Activated naive CD8-positive, alpha-beta T cell treated with anti-CD3 and anti-CD28 coated beads, Interleukin-2, amount 50 U/mL, for 24 hours (primary cell): ENCODE measurements around the gene TMEM178B.
A peak's percentile ranks its signal among the peaks of the same experiment; 100 is the strongest.

Experiments used
- ATAC-seq: fragments of 150-1000 bp; cut with Tn5 transposase; one replicate; pipeline ENCODE4 v1.10.0; 2021
- DNase-seq: peaks from one replicate; pipeline ENCODE4 v3.0.0; 2021
- H3K27ac Mint-ChIP-seq: one replicate; pipeline ENCODE4 v1.8.0; 2021; ENCODE audit warnings: mild to moderate bottlenecking, mixed read lengths
- H3K27me3 Mint-ChIP-seq: one replicate; pipeline ENCODE4 v1.8.0; 2021; ENCODE audit warnings: mixed read lengths
- H3K36me3 Mint-ChIP-seq: one replicate; pipeline ENCODE4 v1.8.0; 2021; ENCODE audit warnings: low read depth, mixed read lengths
- H3K4me1 Mint-ChIP-seq: one replicate; pipeline ENCODE4 v1.8.0; 2021; ENCODE audit warnings: mixed read lengths
- H3K4me3 Mint-ChIP-seq: one replicate; pipeline ENCODE4 v1.8.0; 2021; ENCODE audit warnings: mild to moderate bottlenecking, moderate library complexity, mixed read lengths
- H3K9me3 Mint-ChIP-seq: one replicate; pipeline ENCODE4 v1.8.0; 2021; ENCODE audit warnings: mixed read lengths

The TMEM178B gene

GRCh38 chr7:141475679-141476078 is 401.8 kb downstream of the TMEM178B start:
- no peak for DNase-seq
- Mint-ChIP-seq H3K9me3 (no peaks in the 10 kb centered on the region), H3K4me3 (no peak overlapping the region), H3K36me3 (no peaks in the 10 kb centered on the region), H3K27ac (no peak overlapping the region), H3K4me1 (no peaks in the 10 kb centered on the region), H3K27me3 (peaks cover 10% of the 10 kb centered on the region)
- no peak for ATAC-seq

DNA sequence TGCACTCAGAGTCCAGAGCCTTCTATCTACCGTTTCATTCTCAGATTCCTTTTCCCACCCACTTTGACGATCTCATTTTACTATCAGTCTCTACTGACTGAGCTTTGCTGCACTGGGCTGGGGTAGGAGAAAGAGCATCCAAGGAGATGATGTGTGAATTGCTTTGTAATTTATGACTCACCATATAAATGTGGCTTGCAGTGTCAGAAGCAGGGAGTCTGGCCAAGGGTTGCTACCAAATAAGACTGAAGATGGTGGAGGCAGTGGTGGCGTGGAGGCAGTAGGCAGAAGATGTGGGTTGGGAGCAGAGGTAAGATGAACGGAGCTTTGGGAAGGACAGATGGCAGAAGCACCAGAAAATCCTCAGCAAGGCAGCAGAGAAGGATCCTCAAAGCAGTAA is 404.0 kb downstream of the TMEM178B start:
- ATAC-seq, result no peak
- Mint-ChIP-seq H3K36me3 (no peaks in the 10 kb centered on the region), H3K27ac (no peak overlapping the region), H3K9me3 (no peaks in the 10 kb centered on the region), H3K4me3 (no peak overlapping the region), H3K27me3 (peaks cover 10% of the 10 kb centered on the region), H3K4me1 (no peaks in the 10 kb centered on the region)
- DNase-seq, result no peak

GRCh38 chr7:141478845-141479244 is 405.0 kb downstream of the TMEM178B start:
- ATAC-seq, result no peak
- H3K27me3 Mint-ChIP-seq, result peaks cover 10% of the 10 kb centered on the region
- no peak for DNase-seq
- H3K27ac Mint-ChIP-seq, result no peak overlapping the region
- no peaks in the 10 kb centered on the region for H3K4me1 Mint-ChIP-seq
- no peaks in the 10 kb centered on the region for H3K36me3 Mint-ChIP-seq
- H3K4me3 Mint-ChIP-seq, result no peak overlapping the region
- no peaks in the 10 kb centered on the region for H3K9me3 Mint-ChIP-seq

GRCh38 chr7:141480953-141481352 is 407.1 kb downstream of the TMEM178B start:
- Mint-ChIP-seq H3K36me3 (no peaks in the 10 kb centered on the region), H3K4me3 (no peak overlapping the region), H3K27ac (no peak overlapping the region), H3K27me3 (peaks cover 6% of the 10 kb centered on the region), H3K4me1 (no peaks in the 10 kb centered on the region), H3K9me3 (no peaks in the 10 kb centered on the region)
- DNase-seq (no peak), ATAC-seq (no peak)

DNA sequence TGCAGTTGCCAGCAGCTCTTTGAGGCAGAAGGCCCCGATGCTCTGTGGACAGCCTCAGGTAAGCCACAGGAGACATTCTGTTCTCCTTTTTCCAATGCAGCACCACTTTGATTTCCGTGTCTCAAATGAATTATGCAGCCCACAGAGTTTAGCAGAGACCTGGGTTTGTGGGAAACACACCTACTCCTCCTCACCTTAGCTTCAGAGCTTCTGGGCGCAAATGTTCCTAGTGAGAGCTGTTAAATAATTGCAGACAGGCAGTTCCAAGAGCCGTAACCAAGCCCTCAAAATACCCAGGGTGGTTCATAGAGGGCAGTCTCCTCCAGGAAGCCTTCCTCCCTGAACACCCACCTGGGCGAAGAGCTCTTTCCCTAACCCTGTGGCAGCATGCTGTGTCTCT is 408.1 kb downstream of the TMEM178B start:
- Mint-ChIP-seq H3K4me1 (no peaks in the 10 kb centered on the region), H3K27ac (no peak overlapping the region), H3K4me3 (no peak overlapping the region), H3K36me3 (no peaks in the 10 kb centered on the region), H3K27me3 (peaks cover 6% of the 10 kb centered on the region), H3K9me3 (no peaks in the 10 kb centered on the region)
- ATAC-seq (no peak), DNase-seq (no peak)

DNA sequence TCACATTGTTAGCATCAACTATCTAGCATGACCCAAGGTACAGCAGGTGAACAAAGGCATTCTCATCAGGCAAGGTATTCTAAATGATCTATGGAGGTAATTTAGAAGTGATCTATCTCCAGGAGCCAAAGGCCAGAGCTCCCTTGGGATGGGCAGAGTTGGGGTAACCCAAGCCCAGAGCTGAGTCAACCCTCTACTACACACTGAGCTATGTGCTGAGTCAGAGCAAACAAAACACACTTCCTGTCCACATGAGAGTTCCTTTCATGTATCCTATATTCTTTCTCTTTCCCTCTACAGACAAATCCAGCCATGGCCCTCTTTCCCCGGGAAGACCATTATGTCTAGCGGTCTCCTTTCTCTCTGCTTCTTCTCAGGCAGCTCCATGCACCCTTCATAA is 409.2 kb downstream of the TMEM178B start:
- Mint-ChIP-seq H3K4me1 (no peaks in the 10 kb centered on the region), H3K27me3 (peaks cover 6% of the 10 kb centered on the region), H3K27ac (no peak overlapping the region), H3K4me3 (no peak overlapping the region), H3K9me3 (no peaks in the 10 kb centered on the region), H3K36me3 (no peaks in the 10 kb centered on the region)
- ATAC-seq (no peak), DNase-seq (no peak)

GRCh38 chr7:141484907-141485306 is 411.0 kb downstream of the TMEM178B start:
- Mint-ChIP-seq H3K27me3 (peaks cover 6% of the 10 kb centered on the region), H3K4me3 (no peak overlapping the region), H3K9me3 (no peaks in the 10 kb centered on the region), H3K4me1 (no peaks in the 10 kb centered on the region), H3K27ac (no peak overlapping the region), H3K36me3 (no peaks in the 10 kb centered on the region)
- DNase-seq (no peak), ATAC-seq (no peak)

- DNase-seq (no peak), ATAC-seq (no peak)
- Mint-ChIP-seq H3K27ac (no peak overlapping the region), H3K4me1 (no peaks in the 10 kb centered on the region), H3K27me3 (peaks cover 4% of the 10 kb centered on the region), H3K9me3 (no peaks in the 10 kb centered on the region), H3K4me3 (no peak overlapping the region), H3K36me3 (no peaks in the 10 kb centered on the region)
Measured at GRCh38 chr7:141486959-141487358, 413.1 kb downstream of the TMEM178B start.

DNA sequence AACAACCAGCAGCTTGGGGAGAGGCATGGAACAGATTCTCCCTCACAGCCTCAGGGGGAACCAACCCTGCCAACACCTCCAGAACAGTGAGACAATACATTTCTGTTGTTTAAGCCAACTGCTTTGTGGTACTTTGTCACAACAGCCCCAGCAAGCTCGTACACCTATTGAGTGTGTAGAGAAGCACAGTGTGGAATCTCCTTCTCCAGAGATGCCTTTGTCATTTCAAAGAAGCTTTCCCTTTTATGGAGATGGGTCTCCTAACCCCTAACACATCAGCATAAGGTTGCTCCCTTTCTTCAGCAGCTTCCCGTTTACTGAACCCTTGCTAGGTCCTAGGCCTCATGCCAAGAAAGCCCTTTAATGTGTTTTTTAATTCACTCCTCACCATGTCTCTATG is 416.6 kb downstream of the TMEM178B start:
- Mint-ChIP-seq H3K4me1 (no peaks in the 10 kb centered on the region), H3K27ac (no peak overlapping the region), H3K36me3 (no peaks in the 10 kb centered on the region), H3K4me3 (no peak overlapping the region), H3K9me3 (no peaks in the 10 kb centered on the region), H3K27me3 (peaks cover 14% of the 10 kb centered on the region)
- DNase-seq (no peak), ATAC-seq (no peak)

GRCh38 chr7:141495057-141495456 is 421.2 kb downstream of the TMEM178B start:
- Mint-ChIP-seq H3K4me3 (no peak overlapping the region), H3K9me3 (no peaks in the 10 kb centered on the region), H3K27ac (no peak overlapping the region), H3K4me1 (no peaks in the 10 kb centered on the region), H3K27me3 (peaks cover 20% of the 10 kb centered on the region), H3K36me3 (no peaks in the 10 kb centered on the region)
- DNase-seq, result no peak
- no peak for ATAC-seq

DNA sequence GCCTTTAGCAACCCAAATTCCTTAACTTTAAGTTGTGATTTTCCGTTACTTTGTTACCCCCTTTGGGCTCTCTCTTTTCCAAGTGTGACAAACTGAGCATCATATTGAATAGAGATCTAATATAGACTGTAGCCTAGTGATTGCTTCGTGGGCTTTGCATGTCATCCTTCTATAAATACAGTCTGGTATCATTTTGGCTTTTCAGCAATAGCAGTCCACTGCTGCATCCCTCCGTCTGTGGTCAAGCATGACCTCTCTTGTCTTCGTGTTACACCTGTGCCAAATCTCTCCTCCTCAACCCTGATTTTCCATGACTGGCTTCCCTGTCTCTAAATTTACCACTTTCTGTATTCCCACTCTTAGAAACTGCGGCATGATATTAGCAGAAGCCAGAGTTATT is 423.5 kb downstream of the TMEM178B start:
- no peaks in the 10 kb centered on the region for H3K36me3 Mint-ChIP-seq
- H3K27ac Mint-ChIP-seq, result no peak overlapping the region
- ATAC-seq, result no peak
- H3K9me3 Mint-ChIP-seq, result no peaks in the 10 kb centered on the region
- no peak overlapping the region for H3K4me3 Mint-ChIP-seq
- peaks cover 30% of the 10 kb centered on the region for H3K27me3 Mint-ChIP-seq
- no peaks in the 10 kb centered on the region for H3K4me1 Mint-ChIP-seq
- DNase-seq, result no peak

GRCh38 chr7:141500608-141501007 is 426.7 kb downstream of the TMEM178B start:
- no peaks in the 10 kb centered on the region for H3K9me3 Mint-ChIP-seq
- DNase-seq (no peak), ATAC-seq (no peak)
- no peaks in the 10 kb centered on the region for H3K4me1 Mint-ChIP-seq
- no peak overlapping the region for H3K27ac Mint-ChIP-seq
- H3K27me3 Mint-ChIP-seq, result peaks cover 19% of the 10 kb centered on the region
- no peak overlapping the region for H3K4me3 Mint-ChIP-seq
- no peaks in the 10 kb centered on the region for H3K36me3 Mint-ChIP-seq

DNA sequence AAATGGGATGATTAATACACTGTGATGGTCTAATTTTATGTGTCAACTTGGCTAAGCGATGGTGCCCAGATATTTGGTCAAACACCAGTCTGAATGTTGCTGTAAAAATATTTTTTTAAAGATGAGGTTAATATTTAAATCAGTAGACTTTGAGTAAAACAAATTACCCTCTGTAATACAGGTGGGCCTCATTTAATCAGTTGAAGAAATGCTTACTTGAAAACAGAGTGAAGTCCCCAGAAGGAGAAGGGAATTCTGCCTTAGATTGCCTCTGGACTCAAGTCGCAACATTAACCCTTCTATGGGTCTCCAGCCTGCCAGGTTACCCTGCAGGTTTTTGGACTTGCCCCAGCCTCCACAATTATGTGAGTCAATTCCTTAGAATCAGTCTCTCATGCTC is 427.6 kb downstream of the TMEM178B start:
- H3K9me3 Mint-ChIP-seq, result no peaks in the 10 kb centered on the region
- ATAC-seq, result no peak

GRCh38 chr7:141511316-141511675 is 437.4 kb downstream of the TMEM178B start:
- ATAC-seq, result no peak
- peaks cover 59% of the 10 kb centered on the region for H3K27me3 Mint-ChIP-seq
- no peak overlapping the region for H3K4me3 Mint-ChIP-seq
- peaks cover 11% of the 10 kb centered on the region for H3K9me3 Mint-ChIP-seq
- DNase-seq, result peak; percentile 20
- peaks cover 2% of the 10 kb centered on the region for H3K36me3 Mint-ChIP-seq
- H3K4me1 Mint-ChIP-seq, result peaks cover 20% of the 10 kb centered on the region
- H3K27ac Mint-ChIP-seq, result no peak overlapping the region

More for the DNA sequence above, 427.6 kb downstream of the TMEM178B start:
- Mint-ChIP-seq H3K36me3 (no peaks in the 10 kb centered on the region), H3K27me3 (peaks cover 18% of the 10 kb centered on the region), H3K27ac (no peak overlapping the region), H3K4me1 (no peaks in the 10 kb centered on the region), H3K4me3 (no peak overlapping the region)
- DNase-seq, result no peak

DNA sequence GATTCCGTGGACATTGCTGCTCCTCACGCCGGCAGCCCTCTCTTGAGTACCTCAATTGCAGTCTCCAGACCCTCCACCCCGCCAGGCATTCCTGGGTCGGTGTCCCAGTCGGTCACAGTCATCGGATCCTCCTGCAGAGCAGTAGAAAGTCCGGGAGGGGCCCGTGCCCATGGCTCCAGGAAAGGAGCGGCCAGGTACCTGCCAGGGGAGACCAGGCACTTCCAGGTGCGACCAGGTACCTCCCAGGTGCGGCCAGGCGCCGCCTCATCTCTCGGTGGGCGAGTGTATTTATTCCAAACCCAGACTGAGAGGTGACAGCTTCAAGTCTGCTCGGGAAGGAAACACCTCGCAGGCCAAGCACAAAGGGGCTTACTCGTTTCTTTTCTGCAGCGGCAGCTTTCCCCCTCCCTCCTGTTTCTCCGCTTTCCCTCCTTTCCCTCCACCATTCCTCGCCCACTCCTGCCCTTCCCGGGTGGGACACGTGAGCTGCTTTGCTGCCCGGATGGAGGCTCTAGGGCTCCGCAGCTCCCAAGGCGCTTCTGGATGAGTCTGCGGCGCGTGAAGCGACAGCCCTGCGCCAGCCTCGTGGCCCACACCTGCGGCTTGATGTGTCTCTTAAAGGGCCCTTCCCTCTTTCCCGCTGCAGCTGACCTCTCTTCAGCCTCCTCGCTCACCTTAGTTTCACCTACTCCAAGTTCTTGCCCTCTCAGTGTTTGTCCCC is 438.0 kb downstream of the TMEM178B start:
- H3K9me3 Mint-ChIP-seq, result peaks cover 11% of the 10 kb centered on the region
- peaks cover 2% of the 10 kb centered on the region for H3K36me3 Mint-ChIP-seq
- peaks cover 62% of the 10 kb centered on the region for H3K27me3 Mint-ChIP-seq
- H3K4me3 Mint-ChIP-seq, result peak overlapping the region; percentile 57
- DNase-seq, result no peak
- H3K4me1 Mint-ChIP-seq, result peaks cover 20% of the 10 kb centered on the region
- ATAC-seq, result no peak
- H3K27ac Mint-ChIP-seq, result no peak overlapping the region

- Mint-ChIP-seq H3K36me3 (peaks cover 2% of the 10 kb centered on the region), H3K4me3 (peak overlapping the region; percentile 57), H3K27ac (no peak overlapping the region), H3K4me1 (peaks cover 20% of the 10 kb centered on the region), H3K9me3 (peaks cover 11% of the 10 kb centered on the region), H3K27me3 (peaks cover 66% of the 10 kb centered on the region)
- peak; percentile 53 for ATAC-seq
- DNase-seq, result no peak
Measured at GRCh38 chr7:141512597-141512996, 438.7 kb downstream of the TMEM178B start.
